ENCODE measurements around the gene CPEB4. TPM values are rescaled to one million over a fixed set of nuclear protein-coding genes. Genes with fewer than 3 reads are reported as not detected.

The CPEB4 gene
- total RNA-seq, 1 donor from 2014 or later, result 22.8 TPM

DNA sequence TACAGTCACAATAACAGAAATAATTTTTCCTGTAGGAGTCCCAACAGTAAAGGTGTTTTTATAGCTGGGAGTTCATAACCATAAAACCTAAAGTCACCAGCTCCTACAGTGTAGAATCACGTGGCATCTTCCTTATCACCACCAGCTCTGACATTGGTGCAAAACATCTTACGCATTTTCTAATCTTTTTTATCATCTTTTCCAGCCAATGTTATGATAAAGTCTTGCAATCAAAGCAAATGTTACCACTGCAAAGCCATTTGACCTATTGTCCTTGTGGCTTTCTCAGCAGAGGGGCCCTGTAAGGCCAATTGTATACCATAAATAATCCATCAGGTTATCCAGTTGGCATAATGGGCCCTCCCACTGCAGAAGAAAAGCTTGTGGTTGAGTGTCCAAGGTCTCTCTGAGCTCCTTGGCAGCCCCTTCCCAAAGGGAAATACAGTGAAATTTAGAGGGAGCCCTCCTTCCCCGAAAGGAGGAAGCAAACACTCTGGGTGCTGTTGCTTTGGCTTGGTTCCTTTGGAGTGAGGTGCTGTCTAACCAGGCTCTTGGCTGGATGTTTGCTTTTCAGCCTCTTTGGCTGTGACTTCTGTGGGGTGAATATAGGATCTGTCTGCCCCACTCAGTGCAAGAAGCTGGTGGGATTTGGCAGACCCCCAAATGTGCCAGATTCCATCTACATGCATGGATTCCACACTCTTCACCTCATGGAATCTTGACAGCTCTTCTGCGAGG lies 29.3 kb upstream of the CPEB4 start:
- no peak for DNase-seq (ENCODE audit: low read depth in 2 of 2)

DNA sequence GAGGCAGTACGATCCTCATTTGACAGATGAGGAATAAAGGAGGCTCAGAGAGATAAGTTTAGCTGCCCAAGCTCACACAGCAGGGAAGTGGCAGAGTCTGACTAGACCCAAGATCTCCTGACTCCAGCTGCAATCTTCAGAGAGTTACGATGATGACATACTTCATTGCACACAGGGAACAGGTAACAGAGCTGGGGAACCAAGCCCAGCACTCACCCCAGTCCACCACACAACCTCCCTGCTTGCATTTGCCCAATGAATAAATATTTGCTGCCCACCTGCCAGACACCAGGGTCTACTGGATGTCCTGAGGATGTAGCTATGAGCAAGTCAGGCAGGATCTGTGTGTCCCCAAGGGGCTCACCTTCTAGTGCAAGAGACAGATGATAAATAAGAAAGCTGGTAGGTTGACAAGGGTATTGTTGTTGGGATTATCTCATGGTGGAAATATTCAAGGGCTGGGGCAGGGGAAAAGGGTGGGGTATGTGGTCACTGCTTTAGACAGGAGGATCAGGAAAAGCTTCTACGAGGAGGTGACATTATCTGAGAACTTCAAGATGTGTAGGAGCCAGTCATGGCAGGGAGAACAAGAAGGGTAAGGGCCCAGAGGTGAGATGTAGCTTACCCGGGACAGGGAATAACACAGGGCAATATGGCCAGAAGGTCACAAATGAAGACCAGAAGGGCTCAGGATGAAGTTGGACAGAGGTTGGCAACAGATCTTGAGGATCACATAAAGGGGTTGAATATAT lies 28.6 kb upstream of the CPEB4 start:
- DNase-seq (ENCODE audit: low read depth in 2 of 2), result no peak

DNA sequence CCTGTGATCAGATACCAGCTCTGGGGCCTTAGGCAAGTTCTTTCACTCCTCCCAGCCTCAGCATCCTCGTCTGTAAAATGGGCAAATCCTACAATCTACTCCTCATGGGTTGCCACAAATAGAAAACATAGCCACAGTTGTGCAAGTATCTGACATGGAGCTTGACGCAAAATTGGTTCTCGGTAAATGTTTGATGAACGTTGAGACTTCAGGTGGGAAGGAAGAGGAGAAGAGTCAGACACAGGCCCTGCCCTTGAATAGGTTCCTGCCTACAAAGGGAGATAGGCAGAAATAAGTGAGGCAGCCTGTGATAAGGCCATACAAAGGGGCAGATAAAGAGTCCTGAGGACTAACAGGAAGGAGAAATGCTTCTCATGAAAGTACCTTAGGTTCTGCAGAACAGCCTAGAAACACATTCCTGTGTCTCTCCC lies 26.1 kb upstream of the CPEB4 start:
- DNase-seq (ENCODE audit: low read depth in 2 of 2), result no peak

DNA sequence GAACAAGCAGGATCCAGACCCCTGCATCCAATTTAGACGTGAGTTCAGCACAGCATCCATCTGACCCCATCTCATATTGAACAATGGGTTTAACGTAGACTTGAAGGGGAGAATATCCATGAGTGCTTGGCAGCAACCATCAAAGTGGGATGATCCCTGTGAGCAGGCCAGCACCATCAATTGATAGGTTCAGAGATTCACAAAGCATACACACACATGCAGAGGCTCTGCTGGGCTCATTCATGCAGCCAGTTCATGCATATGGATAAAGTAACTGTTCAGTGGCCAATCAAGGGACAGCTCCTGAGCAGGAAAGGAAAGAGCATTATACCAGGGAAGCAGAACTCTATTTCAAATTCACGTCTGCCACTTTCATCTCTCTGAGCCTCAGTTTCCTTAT lies 24.8 kb upstream of the CPEB4 start:
- no peak for DNase-seq (ENCODE audit: low read depth in 2 of 2)

DNA sequence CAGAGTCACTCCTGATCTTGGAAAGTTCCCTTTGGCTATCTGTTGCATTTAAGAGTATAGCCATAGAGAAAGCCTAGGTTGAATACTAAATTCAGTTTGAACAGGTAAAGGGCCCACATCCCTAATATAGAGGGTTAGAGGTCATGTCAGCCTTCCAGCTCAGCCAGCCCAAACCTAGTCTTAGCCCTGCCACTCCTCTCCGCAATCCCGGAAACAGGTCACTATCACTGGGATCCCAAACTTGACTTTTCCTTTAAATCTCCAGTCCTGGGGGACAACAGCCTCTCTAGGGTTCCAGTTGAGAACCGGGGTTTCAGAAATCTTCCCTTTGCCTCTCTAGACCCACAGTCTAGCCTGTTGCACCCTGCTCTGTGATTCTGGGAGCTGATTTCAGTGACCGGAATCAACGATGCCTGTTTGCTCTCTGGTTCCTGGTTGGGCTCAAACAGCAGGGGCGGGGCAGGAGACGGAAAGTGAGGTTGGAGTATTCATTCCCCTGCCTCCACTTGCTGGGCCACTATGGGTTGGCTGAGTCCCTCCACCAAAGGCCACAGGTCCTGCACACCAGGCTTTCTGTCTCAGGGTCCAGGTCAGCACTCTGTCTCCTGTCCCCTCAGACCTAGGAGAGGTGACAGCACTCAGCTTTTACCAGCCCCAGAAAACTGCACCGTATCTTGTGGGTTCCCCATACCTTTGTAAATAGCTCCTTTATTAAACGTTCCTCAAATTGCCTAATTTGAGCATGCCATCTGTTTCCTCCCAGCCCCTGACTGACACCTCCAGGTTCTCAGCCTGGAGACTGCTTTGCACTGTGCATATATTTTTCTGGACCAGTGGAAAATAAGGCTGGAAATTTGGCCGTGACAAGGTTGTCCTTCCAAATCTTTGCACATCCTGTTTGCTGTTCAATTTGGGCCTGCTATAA lies 23.8 kb upstream of the CPEB4 start:
- peak in 1 of 2 donors; percentile 37 for DNase-seq (ENCODE audit: low read depth in 2 of 2)

DNA sequence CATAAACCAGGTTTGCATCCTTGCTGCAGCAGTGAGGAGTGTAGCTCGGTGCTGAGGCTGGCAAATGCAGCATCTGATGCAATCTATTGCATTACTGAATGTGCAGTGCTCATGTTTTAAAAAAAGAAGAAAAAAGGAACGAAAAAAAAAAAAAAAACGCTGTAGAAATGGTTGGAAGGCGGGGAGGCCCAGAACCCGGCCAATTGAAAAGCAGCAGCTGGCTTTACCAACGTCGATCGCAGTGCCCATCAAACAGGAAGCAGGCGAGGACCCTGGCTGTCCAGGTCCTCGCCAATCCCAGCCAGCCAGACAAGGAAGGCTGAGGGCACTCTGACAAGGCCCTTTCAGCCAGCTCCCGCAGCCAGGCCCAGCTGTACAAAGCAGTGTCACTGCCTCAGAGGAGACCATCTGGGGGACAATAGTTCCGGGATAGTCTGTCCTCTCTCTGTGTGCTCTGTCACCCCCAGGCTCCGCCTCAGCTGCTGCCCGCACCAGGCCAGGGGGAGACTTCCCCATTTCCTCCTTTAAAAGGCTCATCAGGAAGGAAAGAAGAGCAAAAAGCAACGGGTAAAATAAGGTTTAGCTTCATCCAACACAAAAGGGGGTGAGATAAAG lies 21.8 kb upstream of the CPEB4 start:
- DNase-seq (ENCODE audit: low read depth in 2 of 2), result no peak

DNA sequence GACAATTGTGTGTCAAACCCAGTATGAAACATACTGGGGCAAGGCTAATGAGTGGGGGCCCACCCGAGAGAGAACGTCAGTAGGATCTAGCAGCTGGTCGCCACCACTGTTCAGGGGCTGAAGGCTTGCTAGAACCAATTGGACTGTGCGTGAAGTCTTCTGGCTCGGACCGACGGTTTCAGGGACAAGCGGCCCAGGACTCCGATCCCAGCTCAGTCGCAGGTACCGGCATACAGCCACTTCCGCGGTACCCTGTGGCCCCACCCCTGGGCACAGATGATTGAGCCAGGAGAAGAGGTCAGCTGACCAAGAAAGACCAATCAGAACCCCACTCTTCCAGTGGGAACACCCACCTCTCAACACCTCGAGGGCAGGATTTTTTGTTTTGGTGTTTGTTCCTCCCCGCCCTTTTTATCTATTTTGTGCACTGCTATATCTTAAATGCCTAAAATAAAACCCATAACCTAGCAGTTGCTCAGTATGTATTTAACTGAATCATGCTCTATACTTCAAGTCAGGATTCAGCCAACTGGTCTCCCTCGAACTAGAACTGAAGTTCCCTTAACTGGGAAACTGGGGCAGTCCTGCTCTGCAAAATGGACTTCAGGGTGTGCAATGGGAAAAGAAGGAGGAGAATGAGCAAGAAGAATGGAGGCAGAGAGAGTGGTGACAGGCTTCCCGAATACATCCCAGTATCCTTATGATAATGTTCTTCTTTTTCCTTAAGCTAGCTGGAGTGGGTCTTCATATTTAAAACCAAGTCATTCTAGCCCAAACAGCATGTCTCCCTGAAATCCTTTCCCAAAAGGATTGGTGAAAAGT lies 21.1 kb upstream of the CPEB4 start:
- no peak for DNase-seq (ENCODE audit: low read depth in 2 of 2)

DNA sequence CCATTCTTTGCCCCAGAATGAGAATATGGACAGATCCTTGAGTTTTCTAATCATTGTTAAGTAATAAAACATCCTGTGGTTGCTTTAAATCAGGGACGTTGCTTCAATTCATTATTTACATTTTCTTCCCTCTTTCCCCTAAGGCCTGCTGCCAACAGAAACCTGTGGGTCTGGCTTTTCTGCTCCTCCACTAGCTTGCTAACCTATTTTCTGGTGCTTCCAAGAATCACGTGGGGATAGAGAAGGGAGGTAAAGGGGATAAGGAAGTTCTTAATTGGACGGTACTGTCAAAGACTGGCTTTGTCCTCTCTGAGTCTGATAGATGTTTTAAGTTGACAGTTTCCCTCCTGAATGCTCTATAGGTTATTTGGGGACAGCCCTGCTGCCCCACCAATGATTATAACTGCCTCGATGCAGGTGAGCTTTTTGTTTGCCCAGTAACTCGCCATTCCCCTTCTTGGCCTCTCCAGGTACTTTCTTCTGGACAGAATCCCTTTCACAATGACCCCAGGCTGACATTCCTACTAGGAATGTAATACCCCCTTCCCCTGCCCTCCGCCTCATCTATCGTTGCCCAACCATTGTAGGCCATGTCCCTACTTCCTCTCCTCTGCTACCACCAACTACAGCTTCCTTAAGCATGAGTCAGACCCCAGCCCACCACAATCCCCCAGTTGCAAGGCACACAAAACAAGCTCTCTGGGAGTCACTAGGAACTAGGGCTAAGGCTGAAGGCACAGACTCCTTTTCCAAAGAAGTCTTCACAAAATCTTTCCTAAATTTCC lies 19.9 kb upstream of the CPEB4 start:
- DNase-seq (ENCODE audit: low read depth in 2 of 2), result no peak

DNA sequence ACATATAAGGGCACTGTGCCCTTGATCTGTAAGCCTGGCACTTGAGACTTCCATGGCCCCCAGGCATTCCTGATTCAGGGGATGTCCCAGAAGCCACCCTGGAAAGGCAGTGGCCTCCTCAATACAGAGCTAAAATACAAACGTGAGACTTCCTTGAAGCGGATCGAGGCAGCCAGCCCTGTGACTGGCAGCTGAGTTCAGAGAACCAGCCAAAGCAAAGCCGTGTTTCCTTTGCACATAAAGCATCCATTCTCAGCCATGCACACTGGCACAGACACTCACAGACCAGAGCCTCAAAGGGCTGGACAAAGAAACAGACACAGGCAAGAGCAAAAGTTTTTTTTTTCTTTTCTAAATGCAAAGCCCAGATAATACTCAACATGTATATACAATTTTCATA lies 18.8 kb upstream of the CPEB4 start:
- DNase-seq (ENCODE audit: low read depth in 2 of 2), result no peak

DNA sequence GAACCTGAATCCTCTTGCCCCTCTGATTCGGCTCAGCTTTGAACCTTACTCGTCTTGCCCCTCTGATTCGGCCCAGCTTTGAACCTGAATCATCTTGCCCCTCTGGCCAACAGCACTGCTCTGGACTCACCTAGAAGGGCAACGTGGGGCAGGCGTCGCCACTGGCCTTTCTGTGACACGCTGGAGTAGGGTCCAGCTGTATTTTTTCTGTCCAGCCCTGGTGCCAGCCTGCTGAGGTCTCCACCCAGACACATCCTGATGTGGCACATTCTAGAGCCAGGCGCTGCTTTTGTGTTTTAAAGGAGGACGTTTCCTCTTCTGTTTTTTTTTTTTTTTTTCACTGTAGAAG lies 15.2 kb upstream of the CPEB4 start:
- no peak for DNase-seq (ENCODE audit: low read depth in 2 of 2)

DNA sequence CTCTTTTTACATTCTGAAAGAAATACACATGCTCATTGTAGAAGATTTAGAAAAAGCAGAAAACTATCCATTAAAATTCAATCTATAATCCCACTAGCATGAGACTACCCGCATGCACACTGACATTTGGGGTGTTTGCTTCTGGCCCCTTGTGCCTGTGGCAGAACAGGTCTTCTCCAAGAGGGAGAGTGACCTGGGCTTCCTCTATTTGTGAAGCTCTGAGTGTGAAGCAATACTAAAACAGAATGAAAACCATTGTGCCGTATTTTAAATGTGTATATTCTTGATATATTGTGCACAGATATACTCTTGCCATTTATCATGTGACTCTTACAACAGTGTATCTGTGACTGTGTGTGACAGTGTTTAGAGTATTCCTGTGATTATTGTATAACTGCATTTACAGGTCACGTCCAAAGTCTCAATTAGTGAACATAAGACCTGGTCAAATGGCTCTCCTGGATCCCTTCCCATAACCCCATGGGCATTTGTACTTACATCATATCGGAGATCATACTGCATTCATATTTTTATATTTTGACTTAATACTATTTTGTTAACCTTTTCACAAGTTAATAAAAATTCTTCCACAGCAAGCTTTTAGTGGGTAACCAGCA lies 14.7 kb upstream of the CPEB4 start:
- DNase-seq (ENCODE audit: low read depth in 2 of 2), result no peak

DNA sequence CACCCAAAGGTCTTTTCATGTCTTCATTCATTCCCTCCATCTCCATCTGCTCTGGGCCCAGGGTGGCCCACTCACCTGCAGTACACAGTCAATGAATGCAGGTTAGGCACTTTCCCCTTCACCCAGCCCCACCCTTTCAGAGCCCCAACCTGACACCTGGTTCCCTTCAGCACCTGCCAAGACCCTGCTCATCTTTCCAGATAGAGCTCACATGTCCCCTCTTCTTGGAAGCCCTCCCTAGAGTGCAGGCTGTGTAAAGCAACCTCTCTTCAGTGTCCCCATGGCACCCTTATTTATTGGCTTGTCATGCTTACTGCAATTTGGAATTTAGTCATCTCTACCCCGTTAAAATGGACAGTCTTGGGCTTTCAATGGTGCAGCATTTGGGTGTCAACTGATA lies 13.0 kb upstream of the CPEB4 start:
- DNase-seq (ENCODE audit: low read depth in 2 of 2), result no peak

DNA sequence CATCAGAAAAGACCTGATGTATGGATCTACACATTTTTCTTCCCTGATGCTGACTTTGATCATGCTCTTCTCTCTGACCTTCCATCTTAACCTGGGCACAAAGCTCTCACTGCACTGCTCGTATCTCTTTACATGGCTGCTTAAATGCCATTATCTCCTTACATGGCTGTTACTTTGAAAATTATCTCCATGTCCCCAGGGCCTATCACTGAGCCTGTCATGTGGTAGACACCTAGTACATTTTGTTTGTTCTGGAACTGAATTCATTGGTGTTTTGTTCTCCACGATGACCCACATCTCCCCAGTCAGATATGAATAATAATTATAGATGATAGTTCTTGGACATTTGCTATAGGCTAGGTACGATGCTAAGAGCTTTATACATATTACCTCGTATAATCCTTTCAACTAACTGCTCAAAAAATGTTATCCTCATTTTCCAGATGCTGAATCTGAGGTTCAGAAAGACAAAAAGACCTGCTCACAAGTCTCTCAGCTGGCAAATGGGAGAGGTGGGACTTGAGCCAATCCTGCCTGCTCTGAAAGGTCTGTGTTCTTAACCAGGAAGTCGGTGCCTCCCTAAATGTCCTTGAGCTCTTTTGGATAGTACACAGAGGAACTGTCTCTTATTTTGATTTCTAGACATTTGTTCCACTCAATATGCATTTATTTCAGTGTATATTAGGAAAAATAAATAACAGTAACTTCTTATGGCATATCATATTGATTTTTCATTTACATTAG lies 9.8 kb upstream of the CPEB4 start:
- DNase-seq (ENCODE audit: low read depth in 2 of 2), result peak in 1 of 2 donors; percentile 23

DNA sequence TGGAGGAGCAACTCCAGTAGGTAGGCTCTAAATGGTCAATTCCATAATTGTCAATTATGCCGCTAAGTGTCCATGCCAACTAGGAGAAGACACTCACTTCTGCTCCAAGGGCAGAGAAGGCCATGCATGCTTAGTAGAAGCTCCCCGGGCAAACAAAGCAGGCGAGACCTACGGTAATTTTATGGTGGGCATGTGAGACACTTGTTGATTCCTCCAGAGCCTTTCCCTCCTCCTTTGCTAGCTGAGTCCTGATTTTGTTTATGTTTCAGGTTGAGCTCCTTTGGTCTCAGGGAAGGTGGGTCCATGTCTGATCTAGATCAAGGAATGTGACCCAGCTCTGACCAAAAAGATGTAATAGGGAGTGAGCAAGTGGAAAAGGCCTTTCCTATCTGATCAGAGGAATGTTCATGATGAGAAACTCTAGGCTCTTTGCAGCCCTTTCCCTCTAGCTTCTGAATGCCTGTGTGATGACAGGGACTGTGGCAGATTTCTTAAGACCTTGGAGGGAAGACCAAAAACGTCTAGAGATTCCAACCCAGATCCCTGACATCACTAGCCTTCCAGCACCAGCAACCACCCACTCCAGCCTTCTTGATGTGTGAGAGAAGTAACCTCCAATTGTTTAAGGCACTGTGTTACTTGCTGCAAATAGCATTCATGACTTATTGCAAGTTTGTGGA lies 7.7 kb upstream of the CPEB4 start:
- DNase-seq (ENCODE audit: low read depth in 2 of 2), result no peak

DNA sequence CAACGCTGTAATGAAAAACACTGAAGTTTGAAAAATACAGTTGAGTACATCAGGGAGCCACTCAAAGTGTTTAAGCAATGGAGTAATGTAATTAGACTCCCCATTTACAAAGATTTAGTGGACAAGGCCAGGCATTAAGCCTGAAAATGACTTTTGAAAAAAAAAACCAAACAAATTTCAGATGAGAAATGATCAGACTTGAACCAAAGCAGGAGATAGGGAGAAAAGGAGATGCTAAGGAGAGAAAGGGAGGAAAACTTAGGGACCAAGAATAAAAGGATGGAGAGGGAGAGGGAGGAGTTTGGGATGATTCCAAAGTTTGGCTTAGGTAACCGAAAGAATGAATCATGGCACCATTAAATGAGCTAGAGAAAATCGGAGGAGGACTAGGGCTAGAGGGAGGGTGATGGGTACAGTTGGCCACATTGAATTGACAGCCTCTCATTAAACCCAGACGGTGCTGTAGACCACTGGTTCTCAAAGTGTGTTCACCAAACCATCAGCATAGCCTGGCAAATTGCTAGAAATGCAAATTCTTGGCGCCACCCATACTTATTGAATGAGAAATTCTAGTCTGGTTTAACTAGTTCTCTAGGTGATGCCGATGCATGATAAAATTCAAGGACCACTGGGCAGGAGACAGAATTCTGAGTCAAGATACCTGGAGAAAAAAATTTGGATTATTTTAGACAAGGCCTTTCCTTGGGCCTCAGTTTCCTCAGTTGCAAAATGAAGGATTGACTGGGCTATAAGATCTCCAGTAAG lies 6.2 kb upstream of the CPEB4 start:
- DNase-seq (ENCODE audit: low read depth in 2 of 2), result no peak

DNA sequence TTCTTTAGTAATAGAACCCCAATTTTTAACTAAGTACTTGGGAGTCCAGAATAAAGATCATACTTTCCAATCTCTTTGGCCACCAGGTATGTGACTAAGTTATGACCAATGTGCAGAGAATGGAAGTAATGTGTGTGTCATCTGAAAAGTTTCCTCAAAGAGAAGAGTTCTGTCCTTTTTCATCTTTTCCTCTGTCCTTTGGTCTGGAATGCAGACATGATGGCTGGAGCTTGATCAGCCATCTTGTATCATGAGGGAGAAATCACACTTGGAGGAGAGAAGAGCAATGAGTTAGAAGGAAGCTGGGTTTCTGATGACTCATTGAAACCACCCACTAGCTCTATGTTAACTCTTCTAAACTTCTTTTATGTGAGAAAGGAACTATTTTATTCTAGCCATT lies 5.5 kb upstream of the CPEB4 start:
- no peak for DNase-seq (ENCODE audit: low read depth in 2 of 2)

DNA sequence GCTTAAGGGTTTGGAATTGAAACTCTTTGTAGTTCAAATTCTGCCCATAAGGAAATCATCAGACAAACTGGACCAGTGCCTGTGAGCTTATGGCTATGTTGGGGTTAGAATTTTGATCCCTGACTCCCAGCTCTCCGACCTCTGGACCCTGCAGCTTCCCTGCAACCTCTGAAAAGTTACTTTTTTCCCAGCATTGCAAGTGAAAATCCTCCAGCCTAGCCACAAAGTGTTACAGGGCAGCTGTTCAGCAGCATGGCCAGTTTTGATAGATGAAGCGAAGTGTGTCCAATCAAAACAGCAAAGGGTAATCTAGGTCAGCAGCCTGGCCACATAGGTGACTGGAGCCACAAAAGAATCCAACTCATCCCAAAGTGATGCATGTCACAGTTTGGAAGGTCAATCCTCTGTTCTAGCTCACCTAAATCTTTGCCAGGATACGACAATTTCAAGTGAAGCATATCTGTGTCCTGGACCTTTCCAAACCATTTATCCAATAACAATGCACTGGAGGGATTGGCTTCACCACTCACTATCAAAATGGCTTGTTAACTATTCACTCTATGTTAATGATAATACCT lies 4.7 kb upstream of the CPEB4 start:
- DNase-seq (ENCODE audit: low read depth in 2 of 2), result peak in 1 of 2 donors; percentile 35

Measured in lung microvascular endothelial cell (primary cell).